HepG2 (cell line): ENCODE measurements around the gene GSK3A. TPM values are rescaled to one million over a fixed set of nuclear protein-coding genes. Genes with fewer than 3 reads are reported as not detected.

Experiments
- BHLHE40 ChIP-seq: IDR thresholded peaks from 2 replicates; pipeline ENCODE4 v1.6.1; 2011; ENCODE audit warnings: low read length, improper control_type of control experiment
- CHD2 ChIP-seq: IDR thresholded peaks from 2 replicates; pipeline ENCODE4 v1.6.1; 2011; ENCODE audit warnings: low read depth, low read length, improper control_type of control experiment
- GTF2F1 ChIP-seq: fragments of 150-350 bp; IDR thresholded peaks from 2 replicates; pipeline ENCODE4 v1.6.1; 2014; ENCODE audit warnings: low read length
- HDAC2 ChIP-seq: sonication (generic); formaldehyde crosslinking; IDR thresholded peaks from 2 replicates; pipeline ENCODE4 v1.4.0; 2020; ENCODE audit warnings: missing genetic modification reagents
- KDM2A ChIP-seq: sonication (generic); formaldehyde crosslinking; IDR thresholded peaks from 2 replicates; pipeline ENCODE4 v1.4.0; 2020; ENCODE audit warnings: low read depth, missing genetic modification reagents, borderline replicate concordance
- MAF1 ChIP-seq: sonication (generic); formaldehyde crosslinking; IDR thresholded peaks from 2 replicates; pipeline ENCODE4 v1.5.0; 2020; ENCODE audit warnings: missing genetic modification reagents, borderline replicate concordance
- MAZ ChIP-seq, 2 experiments: sonication (generic) in 1 of 2; formaldehyde crosslinking in 1 of 2; IDR thresholded peaks; 2 replicates each; pipeline versions ENCODE4 v1.5.0 to v1.6.1; 2012 to 2020; ENCODE audit warnings: low read depth in 2 of 2, mild to moderate bottlenecking in 2 of 2, borderline replicate concordance in 1 of 2, improper control_type of control experiment in 1 of 2, low read length in 1 of 2, missing genetic modification reagents in 1 of 2, moderate library complexity in 1 of 2
- MTF2 ChIP-seq: sonication (generic); formaldehyde crosslinking; IDR thresholded peaks from 2 replicates; pipeline ENCODE4 v1.5.0; 2020; ENCODE audit warnings: missing genetic modification reagents, borderline replicate concordance
- SAFB2 ChIP-seq: sonication (generic); formaldehyde crosslinking; IDR thresholded peaks from 2 replicates; pipeline ENCODE4 v1.5.1; 2020; ENCODE audit warnings: missing genetic modification reagents, low read depth, mild to moderate bottlenecking, borderline replicate concordance
- SIX1 ChIP-seq: sonication (generic); formaldehyde crosslinking; IDR thresholded peaks from 2 replicates; pipeline ENCODE4 v1.4.0; 2020; ENCODE audit warnings: missing genetic modification reagents, borderline replicate concordance
- SRSF9 ChIP-seq: fragments of 200-400 bp; formaldehyde crosslinking; IDR thresholded peaks from 2 replicates; pipeline ENCODE4 v1.6.1; 2018; ENCODE audit warnings: borderline replicate concordance, mild to moderate bottlenecking, low read depth, low read length; ENCODE audit not compliant: insufficient read depth, poor library complexity, severe bottlenecking
- TAF15 ChIP-seq: fragments of 200-400 bp; formaldehyde crosslinking; IDR thresholded peaks from one replicate; pipeline ENCODE4 v1.6.1; 2018; ENCODE audit warnings: mild to moderate bottlenecking, low read depth, low read length; ENCODE audit not compliant: poor library complexity, severe bottlenecking
- ZBTB21 ChIP-seq: sonication (generic); formaldehyde crosslinking; IDR thresholded peaks from 2 replicates; pipeline ENCODE4 v1.4.0; 2020; ENCODE audit warnings: missing genetic modification reagents
- ZFP82 ChIP-seq: sonication (generic); formaldehyde crosslinking; IDR thresholded peaks from 2 replicates; pipeline ENCODE4 v1.5.1; 2020; ENCODE audit warnings: mild to moderate bottlenecking, missing genetic modification reagents, borderline replicate concordance
- ZIK1 ChIP-seq: sonication (generic); formaldehyde crosslinking; IDR thresholded peaks from 2 replicates; pipeline ENCODE4 v1.5.0; 2020; ENCODE audit warnings: mild to moderate bottlenecking, low read depth, missing genetic modification reagents, borderline replicate concordance
- ZMYM3 ChIP-seq: sonication (generic); formaldehyde crosslinking; IDR thresholded peaks from 2 replicates; pipeline ENCODE4 v1.5.1; 2020; ENCODE audit warnings: mild to moderate bottlenecking, missing genetic modification reagents
- ZNF143 ChIP-seq: sonication (generic); formaldehyde crosslinking; IDR thresholded peaks from 2 replicates; pipeline ENCODE4 v1.4.0; 2020; ENCODE audit warnings: missing genetic modification reagents
- ZNF30 ChIP-seq: sonication (generic); formaldehyde crosslinking; IDR thresholded peaks from 2 replicates; pipeline ENCODE4 v1.5.0; 2020; ENCODE audit warnings: mild to moderate bottlenecking, missing genetic modification reagents
- ZSCAN31 ChIP-seq: sonication (generic); formaldehyde crosslinking; IDR thresholded peaks from 2 replicates; pipeline ENCODE4 v1.5.0; 2020; ENCODE audit warnings: low read depth, mild to moderate bottlenecking, missing genetic modification reagents
- polyA plus RNA-seq, 8 experiments: library from polyadenylated mRNA; depleted of rRNA in 3 of 8; stranded (reverse) in 7 of 8; unstranded in 1 of 8; fragments of >200 nt; fragmentation: Illumina TruSeq in 4 of 8; extraction: Trizol in 4 of 8; gene quantifications; 2 replicates each; pipeline versions ENCODE4 v1.2.1 to v1.2.3, GENCODE V29; 2011 to 2016; ENCODE audit warnings: low read depth in 4 of 8, missing spikeins in 1 of 8, mixed read lengths in 1 of 8; ENCODE audit not compliant: insufficient read depth in 1 of 8
- total RNA-seq, 5 experiments: library from RNA; depleted of rRNA; stranded (reverse); fragments of >200 nt; fragmentation: Illumina TruSeq; extraction: Trizol; gene quantifications; 2 replicates each; pipeline ENCODE4 v1.2.3, GENCODE V29; 2016; ENCODE audit warnings: low read depth in 1 of 5
- TF ChIP-seq, protein P1 (sequence below): IDR thresholded peaks from 2 replicates; pipeline ENCODE4 v1.6.1; 2012; ENCODE audit warnings: low read depth, low read length, improper control_type of control experiment
- TF ChIP-seq, protein P2 (sequence below): sonication (generic); formaldehyde crosslinking; IDR thresholded peaks from 2 replicates; pipeline ENCODE4 v1.4.0; 2020; ENCODE audit warnings: low read depth, mild to moderate bottlenecking, missing genetic modification reagents
- TF ChIP-seq, protein P3 (sequence below): sonication (generic); formaldehyde crosslinking; IDR thresholded peaks from 2 replicates; pipeline ENCODE4 v1.8.0; 2022; ENCODE audit warnings: mild to moderate bottlenecking, missing genetic modification reagents, moderate library complexity
- TF ChIP-seq, protein P4 (sequence below): sonication (generic); formaldehyde crosslinking; IDR thresholded peaks from 2 replicates; pipeline ENCODE4 v1.4.0; 2020; ENCODE audit warnings: missing genetic modification reagents, borderline replicate concordance

The GSK3A gene
- total and polyA plus RNA-seq, 2 of the 13 experiments (the other 11 are each of a cell fraction or from before 2014, with no cell fraction given), result 16.9 to 52.5 TPM

DNA sequence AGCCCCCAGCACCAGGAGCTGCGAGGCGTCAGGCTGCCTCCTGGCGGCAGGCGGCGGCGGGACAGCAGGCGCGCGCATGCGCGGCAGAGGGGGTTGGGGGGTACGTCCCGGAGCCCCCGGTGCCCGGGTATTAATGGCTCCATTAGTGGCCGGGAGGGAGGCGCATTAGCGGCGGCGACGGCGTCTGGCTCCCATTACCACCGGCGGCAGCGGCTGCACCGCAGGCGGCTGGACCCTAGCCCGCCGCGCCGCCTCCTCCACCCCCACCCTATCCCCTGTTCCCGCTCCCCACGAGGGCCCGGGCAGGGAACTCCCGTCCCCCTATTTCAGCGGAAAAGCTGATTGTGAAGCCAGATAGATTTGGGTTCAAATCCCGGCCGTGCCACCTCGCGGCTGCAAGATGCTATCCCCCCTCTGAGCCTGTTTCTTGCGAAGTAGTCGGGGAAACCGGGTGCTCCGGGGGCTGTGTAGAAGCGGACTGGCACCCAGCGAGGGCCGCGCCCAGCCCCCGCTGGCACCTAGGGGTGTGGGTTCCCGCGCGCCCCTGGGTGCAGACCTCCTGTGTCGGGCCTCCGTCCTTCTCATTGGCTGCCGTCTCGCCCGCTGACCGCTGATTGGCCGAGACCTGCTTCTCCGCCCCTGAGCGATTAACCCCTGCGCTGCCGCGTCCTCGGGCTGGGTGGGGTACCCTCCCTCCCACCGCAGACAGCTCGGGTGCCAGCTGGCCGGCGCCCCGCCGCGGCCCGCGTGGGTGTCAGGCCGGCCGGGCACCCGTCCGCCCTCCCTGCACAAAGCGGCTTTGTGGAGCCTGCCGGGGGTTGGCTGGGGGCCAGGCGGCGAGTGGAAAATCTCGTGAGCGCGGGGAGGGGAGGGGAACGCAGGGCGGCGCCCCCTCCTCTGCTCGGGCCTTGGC is 37.8 kb upstream of the GSK3A start (continued):
- TF ChIP-seq, protein P1, sequence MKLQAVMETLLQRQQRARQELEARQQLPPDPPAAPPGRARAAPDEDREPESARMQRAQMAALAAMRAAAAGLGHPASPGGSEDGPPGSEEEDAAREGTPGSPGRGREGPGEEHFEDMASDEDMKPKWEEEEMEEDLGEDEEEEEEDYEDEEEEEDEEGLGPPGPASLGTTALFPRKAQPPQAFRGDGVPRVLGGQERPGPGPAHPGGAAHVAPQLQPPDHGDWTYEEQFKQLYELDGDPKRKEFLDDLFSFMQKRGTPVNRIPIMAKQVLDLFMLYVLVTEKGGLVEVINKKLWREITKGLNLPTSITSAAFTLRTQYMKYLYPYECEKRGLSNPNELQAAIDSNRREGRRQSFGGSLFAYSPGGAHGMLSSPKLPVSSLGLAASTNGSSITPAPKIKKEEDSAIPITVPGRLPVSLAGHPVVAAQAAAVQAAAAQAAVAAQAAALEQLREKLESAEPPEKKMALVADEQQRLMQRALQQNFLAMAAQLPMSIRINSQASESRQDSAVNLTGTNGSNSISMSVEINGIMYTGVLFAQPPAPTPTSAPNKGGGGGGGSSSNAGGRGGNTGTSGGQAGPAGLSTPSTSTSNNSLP, result no peak
- TF ChIP-seq MAZ (IDR thresholded peaks at IDR 0.05; ENCODE audit: borderline replicate concordance, low read depth, low read length) (peak; percentile 84), MAZ (CRISPR knock-in tag; IDR thresholded peaks at IDR 0.05; ENCODE audit: low read depth) (peak; percentile 51), TAF15 (peak; percentile 39), ZMYM3 (CRISPR knock-in tag) (0 out of 2 replicates have a peak, but pooled peaks have one; percentile 29), ZSCAN31 (CRISPR knock-in tag) (0 out of 2 replicates have a peak, but pooled peaks have one; percentile 27), ZNF143 (peak; percentile 7; the same call in 1 of the 2 replicates), ZBTB21 (no peak), SRSF9 (no peak), ZNF30 (CRISPR knock-in tag) (no peak), GTF2F1 (no peak), SAFB2 (CRISPR knock-in tag) (peak; percentile 17; the same call in 1 of the 2 replicates), BHLHE40 (peak; percentile 8; the same call in 1 of the 2 replicates), ZIK1 (CRISPR knock-in tag) (no peak), ZFP82 (peak; percentile 87; the same call in 1 of the 2 replicates), MTF2 (CRISPR knock-in tag) (no peak), KDM2A (CRISPR knock-in tag) (peak; percentile 72), HDAC2 (CRISPR knock-in tag) (no peak), CHD2 (no peak), MAF1 (CRISPR knock-in tag) (0 out of 2 replicates have a peak, but pooled peaks have one; percentile 41), SIX1 (CRISPR knock-in tag) (no peak)
- TF ChIP-seq, protein P2, sequence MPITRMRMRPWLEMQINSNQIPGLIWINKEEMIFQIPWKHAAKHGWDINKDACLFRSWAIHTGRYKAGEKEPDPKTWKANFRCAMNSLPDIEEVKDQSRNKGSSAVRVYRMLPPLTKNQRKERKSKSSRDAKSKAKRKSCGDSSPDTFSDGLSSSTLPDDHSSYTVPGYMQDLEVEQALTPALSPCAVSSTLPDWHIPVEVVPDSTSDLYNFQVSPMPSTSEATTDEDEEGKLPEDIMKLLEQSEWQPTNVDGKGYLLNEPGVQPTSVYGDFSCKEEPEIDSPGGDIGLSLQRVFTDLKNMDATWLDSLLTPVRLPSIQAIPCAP (CRISPR knock-in tag), result no peak
- TF ChIP-seq, protein P3, sequence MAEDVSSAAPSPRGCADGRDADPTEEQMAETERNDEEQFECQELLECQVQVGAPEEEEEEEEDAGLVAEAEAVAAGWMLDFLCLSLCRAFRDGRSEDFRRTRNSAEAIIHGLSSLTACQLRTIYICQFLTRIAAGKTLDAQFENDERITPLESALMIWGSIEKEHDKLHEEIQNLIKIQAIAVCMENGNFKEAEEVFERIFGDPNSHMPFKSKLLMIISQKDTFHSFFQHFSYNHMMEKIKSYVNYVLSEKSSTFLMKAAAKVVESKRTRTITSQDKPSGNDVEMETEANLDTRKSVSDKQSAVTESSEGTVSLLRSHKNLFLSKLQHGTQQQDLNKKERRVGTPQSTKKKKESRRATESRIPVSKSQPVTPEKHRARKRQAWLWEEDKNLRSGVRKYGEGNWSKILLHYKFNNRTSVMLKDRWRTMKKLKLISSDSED (CRISPR knock-in tag), result peak; percentile 68; the same call in 1 of the 2 replicates
- TF ChIP-seq, protein P4, sequence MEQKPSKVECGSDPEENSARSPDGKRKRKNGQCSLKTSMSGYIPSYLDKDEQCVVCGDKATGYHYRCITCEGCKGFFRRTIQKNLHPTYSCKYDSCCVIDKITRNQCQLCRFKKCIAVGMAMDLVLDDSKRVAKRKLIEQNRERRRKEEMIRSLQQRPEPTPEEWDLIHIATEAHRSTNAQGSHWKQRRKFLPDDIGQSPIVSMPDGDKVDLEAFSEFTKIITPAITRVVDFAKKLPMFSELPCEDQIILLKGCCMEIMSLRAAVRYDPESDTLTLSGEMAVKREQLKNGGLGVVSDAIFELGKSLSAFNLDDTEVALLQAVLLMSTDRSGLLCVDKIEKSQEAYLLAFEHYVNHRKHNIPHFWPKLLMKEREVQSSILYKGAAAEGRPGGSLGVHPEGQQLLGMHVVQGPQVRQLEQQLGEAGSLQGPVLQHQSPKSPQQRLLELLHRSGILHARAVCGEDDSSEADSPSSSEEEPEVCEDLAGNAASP, result no peak
